Heart left ventricle (tissue), 16 donors: ENCODE measurements around the gene EDA. TPM values are rescaled to one million over a fixed set of nuclear protein-coding genes. Genes with fewer than 3 reads are reported as not detected.

ENCODE experiments used
- ATAC-seq, 4 donors: fragments of 200-7000 bp; cut with Tn5 transposase; one replicate each; pipeline ENCODE4 v1.9.1; 2020 to 2022; ENCODE audit warnings: moderate library complexity in 4 of 4, mild to moderate bottlenecking in 3 of 4, moderate number of reproducible peaks in 1 of 4
- DNase-seq, 5 donors: peaks; one replicate each; pipeline ENCODE4 v3.0.0-alpha.2; 2020
- H3K27ac ChIP-seq, 12 donors: fragments of 200-600 bp; sonication (generic) in 4 of 12; one replicate each; pipeline versions ENCODE4 v1.5.0 to v1.8.0; 2016 to 2022; ENCODE audit warnings: mild to moderate bottlenecking in 2 of 12
- H3K27me3 ChIP-seq, 9 donors: fragments of 200-600 bp; sonication (generic) in 2 of 9; one replicate each; pipeline versions ENCODE4 v1.5.1 to v1.8.0; 2016 to 2022; ENCODE audit warnings: mild to moderate bottlenecking in 3 of 9
- H3K36me3 ChIP-seq, 9 donors: fragments of 200-600 bp; sonication (generic) in 2 of 9; one replicate each; pipeline versions ENCODE4 v1.5.0 to v1.8.0; 2018 to 2022; ENCODE audit warnings: mild to moderate bottlenecking in 2 of 9
- H3K4me1 ChIP-seq, 12 donors: fragments of 200-600 bp; sonication (generic) in 4 of 12; one replicate each; pipeline versions ENCODE4 v1.5.0 to v1.8.0; 2016 to 2022; ENCODE audit warnings: mild to moderate bottlenecking in 3 of 12
- H3K4me3 ChIP-seq, 12 donors: fragments of 200-600 bp; sonication (generic) in 4 of 12; one replicate each; pipeline versions ENCODE4 v1.5.0 to v1.8.0; 2017 to 2022; ENCODE audit warnings: mild to moderate bottlenecking in 9 of 12, moderate library complexity in 4 of 12
- H3K9me3 ChIP-seq, 12 donors: fragments of 200-600 bp; sonication (generic) in 4 of 12; one replicate each; pipeline versions ENCODE4 v1.5.0 to v1.8.0; 2016 to 2022; ENCODE audit warnings: mild to moderate bottlenecking in 1 of 12
- CTCF ChIP-seq, 12 donors: fragments of 200-600 bp; sonication (generic) in 4 of 12; IDR thresholded peaks; one replicate each; pipeline versions ENCODE4 v1.5.0 to v1.8.0; 2018 to 2022; ENCODE audit warnings: antibody characterized with exemption in 12 of 12, mild to moderate bottlenecking in 5 of 12
- POLR2A ChIP-seq, 2 donors: fragments of 450-650 bp; IDR thresholded peaks; one replicate each; pipeline ENCODE4 v1.6.1; 2017; ENCODE audit warnings: antibody characterized with exemption in 2 of 2, mild to moderate bottlenecking in 2 of 2, moderate library complexity in 2 of 2
- WGBS, 4 donors: extraction: QIAGEN DNeasy Blood & Tissue Kit in 2 of 4; methylation state at CpG; one replicate each; pipeline versions ENCODE4 v1.1.5 to v1.1.7; 2013 to 2018; 5-methylcytosine and 5-hydroxymethylcytosine counted together
- intact Hi-C, 10 donors: fragments of 100-400 bp; cut with DNase I; formaldehyde crosslinking; loops; one replicate each; pipeline versions ENCODE4 v1.11.1 to v1.14.2; 2022
- polyA plus RNA-seq, 2 donors: library from polyadenylated mRNA; stranded (reverse); fragments of 200-250 nt; gene quantifications; one replicate each; pipeline ENCODE4 v1.2.3, GENCODE V29; 2013
- total RNA-seq, 9 donors: library from RNA; depleted of rRNA in 2 of 9; stranded (reverse); fragments of >200 nt in 2 of 9; fragmentation: NEBNext Ultra II Directional in 3 of 9; extraction: Animal tissue kit (Norgen Biotek cat#: 25700) in 3 of 9; gene quantifications; one replicate each; pipeline versions ENCODE4 v1.1.0 to v1.2.4, GENCODE V29; 2016 to 2023
- donor health status: ischemic (EF 13 %, LVEDD 7.1; RV severe dilation, severe dysfunction).
- donor health status: healthy with polysubstance abuse.
- donor health status: DM: no; HTN: yes; CAD: no.
- donor health status: DM: no; HTN: no; CAD: no.
- donor health status: ischemic (EF 25% LVEDD 6.9; RV normal size, moderate dysfunction).
- donor health status: ischemic (EF 25% LVEDD 5.7; RV mildly dilated, moderate dysfunction).
- donor health status: healthy.
- donor health status: DM: yes; HTN: yes; CAD: no.
- donor health status: ischemic (EF 35%, LVEDD 5.7; RV mildly dilated, moderate dysfunction).
- donor health status: nonischemic (EF 11% LVEDD 7.7; RV severe dilation, severe dysfunction).
- donor health status: DM: yes; HTN: yes; CAD: no.
- donor health status: PGD.
- donor health status: ischemic (EF 29% LVEDD 5.4; RV normal size, mild dysfunction).
- donor health status: nonischemic (EF 23%, LVEDD 6.1; RV moderate dilation, normal function).

The EDA gene
- total and polyA plus RNA-seq, 11 donors, result 2.1 to 13.6 (median 6.3) TPM

GRCh38 chrX:69724307-69724706, 108.4 kb downstream of the EDA start:
- H3K9me3 ChIP-seq, result peaks cover 0 to 5% (median 0%) of the 10 kb centered on the region in 12 donors
- DNase-seq (no peak), ATAC-seq (no peak)
- WGBS, 4 donors, result 42 to 63% (median 55%) methylated on average over 2 of the region's 2 CpGs
- intact Hi-C loops, result loop anchor here in 1 of 10 donors (10.0 kb wide), 1 partner anchor 90 kb away; no protein-coding TSS in a partner anchor
- no peaks in the 10 kb centered on the region for H3K27me3 ChIP-seq
- H3K4me3 ChIP-seq, result no peak overlapping the region
- H3K36me3 ChIP-seq, result no peaks in the 10 kb centered on the region
- no peak overlapping the region for H3K27ac ChIP-seq
- TF ChIP-seq POLR2A (IDR thresholded peaks at IDR 0.05), result no peak
- TF ChIP-seq CTCF (IDR thresholded peaks at IDR 0.05), result no peak
- H3K4me1 ChIP-seq, result no peaks in the 10 kb centered on the region

- H3K9me3 ChIP-seq, result peaks cover 0 to 19% (median 4%) of the 10 kb centered on the region in 12 donors
- H3K27ac ChIP-seq, result no peak overlapping the region
- DNase-seq (no peak), ATAC-seq (no peak)
- H3K36me3 ChIP-seq, result no peaks in the 10 kb centered on the region
- H3K4me1 ChIP-seq, result no peaks in the 10 kb centered on the region
- TF ChIP-seq POLR2A (IDR thresholded peaks at IDR 0.05) (no peak), CTCF (IDR thresholded peaks at IDR 0.05) (no peak)
- H3K27me3 ChIP-seq, result no peaks in the 10 kb centered on the region
- intact Hi-C loops, result no loop called here
- no peak overlapping the region for H3K4me3 ChIP-seq
Measured at GRCh38 chrX:69740317-69740716, 124.4 kb downstream of the EDA start.

- TF ChIP-seq POLR2A (IDR thresholded peaks at IDR 0.05) (no peak), CTCF (IDR thresholded peaks at IDR 0.05) (no peak)
- Histone ChIP-seq H3K27ac (no peak overlapping the region), H3K36me3 (no peaks in the 10 kb centered on the region), H3K4me1 (no peaks in the 10 kb centered on the region), H3K27me3 (no peaks in the 10 kb centered on the region), H3K4me3 (no peak overlapping the region), H3K9me3 (peaks cover 0 to 19% (median 4%) of the 10 kb centered on the region in 12 donors)
- intact Hi-C loops, result no loop called here
- DNase-seq (no peak), ATAC-seq (no peak)
Measured at GRCh38 chrX:69741721-69742120, 125.8 kb downstream of the EDA start.

- no peak for DNase-seq
- H3K27me3 ChIP-seq, result no peaks in the 10 kb centered on the region
- no peak overlapping the region for H3K4me3 ChIP-seq
- H3K4me1 ChIP-seq, result no peaks in the 10 kb centered on the region
- H3K36me3 ChIP-seq, result no peaks in the 10 kb centered on the region
- TF ChIP-seq CTCF (IDR thresholded peaks at IDR 0.05), result no peak
- no peak for TF ChIP-seq POLR2A (IDR thresholded peaks at IDR 0.05)
- no peak overlapping the region for H3K27ac ChIP-seq
- intact Hi-C loops, result no loop called here
- ATAC-seq, result no peak
- peaks cover 0 to 9% (median 0%) of the 10 kb centered on the region in 12 donors for H3K9me3 ChIP-seq
Measured at GRCh38 chrX:69746051-69746450, 130.1 kb downstream of the EDA start.
